Muscle layer of duodenum (tissue), 2 donors: ENCODE measurements around the gene UBE2H.
A peak's percentile ranks its signal among the peaks of the same experiment; 100 is the strongest.
"Not testable (repeated sequence)": the region's sequence is repeated elsewhere in the genome, so short reads cannot be mapped to it uniquely, and the experiment has no call there.

Experiments
- H3K27ac ChIP-seq: one replicate; pipeline ENCODE4 v1.7.0; 2013; ENCODE audit warnings: mild to moderate bottlenecking, low read length
- H3K27me3 ChIP-seq: one replicate; pipeline ENCODE4 v1.7.0; 2013; ENCODE audit warnings: low read depth, mild to moderate bottlenecking, control low read depth, low read length
- H3K36me3 ChIP-seq, 2 donors: one replicate each; pipeline ENCODE4 v1.7.0; 2013; ENCODE audit warnings: low read length in 2 of 2, control low read depth in 1 of 2, mild to moderate bottlenecking in 1 of 2; ENCODE audit not compliant: insufficient read depth in 2 of 2, control insufficient read depth in 1 of 2
- H3K4me1 ChIP-seq, 2 donors: one replicate each; pipeline ENCODE4 v1.7.0; 2013; ENCODE audit warnings: low read length in 2 of 2, mild to moderate bottlenecking in 2 of 2, control low read depth in 1 of 2, moderate library complexity in 1 of 2; ENCODE audit not compliant: insufficient read depth in 2 of 2, control insufficient read depth in 1 of 2
- H3K4me3 ChIP-seq, 2 donors: one replicate each; pipeline ENCODE4 v1.7.0; 2013; ENCODE audit warnings: low read length in 2 of 2, low read depth in 1 of 2, mild to moderate bottlenecking in 1 of 2
- H3K9me3 ChIP-seq, 2 donors: one replicate each; pipeline ENCODE4 v1.7.0; 2013; ENCODE audit warnings: low read length in 2 of 2, control low read depth in 1 of 2, mild to moderate bottlenecking in 1 of 2; ENCODE audit not compliant: control insufficient read depth in 1 of 2
- donor health status: healthy.

Gene UBE2H

DNA sequence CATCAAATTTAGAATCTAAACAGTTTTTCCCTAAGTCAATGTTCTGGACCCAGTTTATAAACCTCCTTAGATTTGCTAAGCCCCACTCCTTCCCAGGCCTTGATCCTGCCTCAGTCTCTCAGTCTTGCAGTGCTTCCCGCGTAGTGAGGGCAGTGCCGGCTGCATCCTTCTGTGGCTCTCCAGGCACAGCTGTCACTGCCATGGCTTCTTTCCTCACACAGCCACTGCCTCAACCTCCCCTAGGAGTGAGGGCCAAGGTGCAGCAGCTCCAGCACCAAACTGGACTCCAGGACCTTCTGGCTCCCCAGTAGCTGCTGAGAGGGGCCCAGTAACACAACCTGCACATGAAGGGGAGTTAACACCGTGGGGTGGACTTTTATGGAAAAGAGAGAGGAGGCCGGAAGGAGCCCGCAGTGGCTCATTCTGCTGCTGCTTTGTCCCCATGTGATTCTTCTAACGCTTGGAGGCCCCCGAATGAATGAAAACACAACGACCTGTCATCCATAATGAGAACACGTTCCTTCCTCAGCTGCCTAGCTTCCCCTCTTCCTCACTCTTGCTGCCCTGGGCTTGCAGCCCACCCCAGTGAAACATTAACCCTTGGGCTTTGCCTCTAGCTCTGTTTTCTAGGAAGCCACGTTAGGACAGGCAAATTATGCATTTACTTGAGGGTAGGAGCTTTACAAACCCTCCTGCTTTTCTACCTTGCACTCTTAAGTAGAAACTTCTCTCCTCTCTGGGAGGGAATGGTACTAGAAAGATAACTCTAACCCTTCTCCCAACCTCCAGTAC is 16.0 kb upstream of the UBE2H start:
- Histone ChIP-seq H3K4me3 (no peak overlapping the region), H3K27me3 (no peaks in the 10 kb centered on the region), H3K9me3 (no peaks in the 10 kb centered on the region), H3K36me3 (no peaks in the 10 kb centered on the region), H3K4me1 (no peaks in the 10 kb centered on the region), H3K27ac (no peak overlapping the region)

DNA sequence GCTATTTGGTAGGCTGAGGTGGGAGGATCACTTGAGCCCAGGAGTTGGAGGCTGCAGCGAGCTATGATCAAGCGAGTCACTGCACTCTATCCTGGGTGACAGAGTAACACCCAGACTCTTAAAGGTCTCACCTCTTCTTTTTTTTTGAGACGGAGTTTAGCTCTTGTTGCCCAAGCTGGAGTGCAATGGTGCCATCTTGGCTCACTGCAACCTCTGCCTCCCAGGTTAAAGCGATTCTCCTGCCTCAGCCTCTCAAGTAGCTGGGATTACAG is 7.4 kb upstream of the UBE2H start:
- H3K27ac ChIP-seq, H3K4me1 ChIP-seq, H3K27me3 ChIP-seq, H3K36me3 ChIP-seq, H3K4me3 ChIP-seq, H3K9me3 ChIP-seq: not testable (repeated sequence)

DNA sequence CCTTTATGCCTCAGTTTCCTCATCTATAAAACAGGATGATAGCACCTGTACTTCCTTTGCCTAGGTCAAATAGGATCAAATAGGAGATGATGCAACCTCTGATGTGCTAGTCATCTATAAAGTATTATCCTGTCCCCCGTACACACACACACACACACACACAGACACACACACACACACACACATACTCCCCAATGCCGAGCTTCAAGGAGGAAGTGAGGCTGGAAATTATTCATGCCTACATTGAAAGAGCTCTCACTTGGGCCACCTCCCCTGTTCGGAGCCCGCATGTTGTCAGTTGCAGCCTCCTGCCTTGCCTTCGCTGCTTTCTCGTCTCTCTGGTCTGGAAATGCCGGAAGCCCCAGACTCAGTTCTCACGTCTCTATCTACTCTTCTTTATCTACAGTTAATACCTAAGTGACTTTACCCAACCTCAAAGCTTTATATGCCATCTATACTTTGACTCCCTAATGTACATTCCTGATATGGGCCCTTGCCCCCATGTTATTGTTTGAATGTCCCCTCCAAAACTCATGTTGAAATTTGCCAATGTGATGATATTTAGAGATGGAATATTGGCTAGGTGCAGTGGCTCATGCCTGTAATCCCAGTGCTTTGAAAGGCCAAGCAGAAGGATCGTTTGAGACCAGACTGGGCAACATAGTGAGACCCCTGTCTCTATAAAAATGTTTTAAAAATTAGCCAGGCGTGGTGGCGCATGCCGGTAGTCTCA is 6.9 kb upstream of the UBE2H start:
- no peaks in the 10 kb centered on the region for H3K9me3 ChIP-seq
- H3K4me3 ChIP-seq, result no peak overlapping the region
- H3K27ac ChIP-seq, result no peak overlapping the region
- H3K27me3 ChIP-seq, result no peaks in the 10 kb centered on the region
- H3K36me3 ChIP-seq, result no peaks in the 10 kb centered on the region
- H3K4me1 ChIP-seq, result no peaks in the 10 kb centered on the region

DNA sequence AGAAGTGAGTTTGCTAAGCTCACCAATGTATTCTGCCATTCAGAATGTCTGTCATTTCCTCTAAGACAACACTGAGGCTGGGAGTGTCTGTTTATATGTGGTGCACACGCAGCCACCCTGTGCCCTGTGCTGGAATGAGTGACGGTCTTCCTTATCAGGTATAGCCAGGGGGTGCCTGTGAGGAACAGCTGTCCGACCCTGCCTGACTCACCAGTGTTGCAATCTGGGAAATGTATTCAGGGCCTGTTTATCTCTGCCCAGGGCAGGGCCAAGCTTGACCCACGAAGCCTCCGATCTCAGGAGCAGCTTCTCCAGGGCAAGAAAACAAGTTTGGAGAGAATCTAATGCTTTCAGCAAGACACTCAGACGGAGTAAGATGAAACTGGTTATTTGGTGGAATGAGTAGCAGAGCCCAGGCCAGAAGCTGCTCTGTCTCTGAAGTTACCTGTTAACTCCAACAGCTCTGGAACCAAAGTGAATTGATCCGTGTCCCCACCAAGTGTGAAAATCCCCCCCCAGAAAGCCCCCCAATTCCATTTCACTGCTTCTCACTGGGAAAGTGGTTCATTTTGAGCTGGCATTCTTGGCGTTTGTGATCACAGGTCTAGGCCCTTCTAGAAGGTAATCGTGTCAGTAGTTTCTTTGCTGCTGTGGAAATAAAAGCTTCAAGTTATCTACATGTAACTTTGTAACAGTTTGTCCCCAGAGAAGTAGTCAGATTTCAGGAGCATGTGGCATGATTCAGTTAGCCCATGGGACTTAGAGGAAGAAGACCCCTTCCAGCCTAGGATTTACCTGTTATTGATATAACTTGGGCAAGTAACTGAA is 6.1 kb upstream of the UBE2H start:
- no peak overlapping the region for H3K27ac ChIP-seq
- H3K4me3 ChIP-seq, result no peak overlapping the region
- H3K9me3 ChIP-seq, result no peaks in the 10 kb centered on the region

GRCh38 chr7:129955993-129956543 is 3.3 kb upstream of the UBE2H start:
- H3K27me3 ChIP-seq, result no peaks in the 10 kb centered on the region
- no peaks in the 10 kb centered on the region for H3K9me3 ChIP-seq

More for the DNA sequence above, 6.1 kb upstream of the UBE2H start:
- Histone ChIP-seq H3K36me3 (no peaks in the 10 kb centered on the region), H3K27me3 (no peaks in the 10 kb centered on the region), H3K4me1 (no peaks in the 10 kb centered on the region)

GRCh38 chr7:129952086-129952652 is 591 bp downstream of the UBE2H start:
- no peaks in the 10 kb centered on the region for H3K27me3 ChIP-seq
- no peaks in the 10 kb centered on the region for H3K9me3 ChIP-seq
- H3K36me3 ChIP-seq, result peaks cover 0 to 11% of the 10 kb centered on the region in 2 donors
- H3K27ac ChIP-seq, result peak overlapping the region; percentile 97
- H3K4me3 ChIP-seq, result peak overlapping the region; percentile 77 to 96
- peaks cover 8 to 18% of the 10 kb centered on the region in 2 donors for H3K4me1 ChIP-seq

More at GRCh38 chr7:129955993-129956543, 3.3 kb upstream of the UBE2H start:
- H3K36me3 ChIP-seq, result peaks cover 0 to under 1% of the 10 kb centered on the region in 2 donors
- no peaks in the 10 kb centered on the region for H3K4me1 ChIP-seq
- no peak overlapping the region for H3K27ac ChIP-seq
- no peak overlapping the region for H3K4me3 ChIP-seq

- peak overlapping the region; percentile 77 to 96 for H3K4me3 ChIP-seq
- peaks cover 8 to 21% of the 10 kb centered on the region in 2 donors for H3K4me1 ChIP-seq
- no peaks in the 10 kb centered on the region for H3K27me3 ChIP-seq
- H3K27ac ChIP-seq, result peak overlapping the region; percentile 97
- H3K9me3 ChIP-seq, result no peaks in the 10 kb centered on the region
- peaks cover 0 to 11% of the 10 kb centered on the region in 2 donors for H3K36me3 ChIP-seq
Measured at GRCh38 chr7:129951226-129952085, 1.3 kb downstream of the UBE2H start.

DNA sequence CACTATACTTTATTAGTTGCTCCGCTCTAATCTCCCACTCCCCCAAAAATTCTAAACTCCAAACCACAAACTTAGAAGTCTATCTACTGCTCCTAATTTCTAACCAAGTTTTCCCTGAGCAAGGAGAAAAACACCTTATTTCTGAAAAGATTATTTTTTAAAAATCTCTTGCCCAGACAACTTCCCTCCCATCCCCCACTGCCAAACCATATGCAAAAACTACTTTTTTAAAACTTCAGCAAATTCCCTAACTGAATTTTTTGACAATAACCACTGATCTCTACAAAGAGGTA is 1.9 kb downstream of the UBE2H start:
- H3K4me1 ChIP-seq, result peaks cover 8 to 21% of the 10 kb centered on the region in 2 donors

GRCh38 chr7:129950191-129950932 is 2.4 kb downstream of the UBE2H start:
- Histone ChIP-seq H3K36me3 (peaks cover 0 to 11% of the 10 kb centered on the region in 2 donors), H3K4me1 (peaks cover 8 to 21% of the 10 kb centered on the region in 2 donors), H3K27me3 (no peaks in the 10 kb centered on the region), H3K27ac (peak overlapping the region; percentile 97), H3K4me3 (peak overlapping the region; percentile 77 to 96), H3K9me3 (no peaks in the 10 kb centered on the region)

More for the DNA sequence above, 1.9 kb downstream of the UBE2H start:
- Histone ChIP-seq H3K4me3 (peak overlapping the region; percentile 77 to 96), H3K27me3 (no peaks in the 10 kb centered on the region), H3K27ac (peak overlapping the region; percentile 97), H3K9me3 (no peaks in the 10 kb centered on the region), H3K36me3 (peaks cover 0 to 11% of the 10 kb centered on the region in 2 donors)
